Fibroblast of peridontal ligament (primary cell): ENCODE data around the gene SLCO4A1.

Experiments used
- DNase-seq: peaks from one replicate; pipeline ENCODE4 v3.0.0-alpha.2; 2010; ENCODE audit errors: extremely low read depth

Gene SLCO4A1

GRCh38 chr20:62701161-62702012 is 59.1 kb downstream of the SLCO4A1 start:
- no peak for DNase-seq

GRCh38 chr20:62702013-62702300 is 59.7 kb downstream of the SLCO4A1 start:
- no peak for DNase-seq

- DNase-seq, result peak; percentile 87
Observed at GRCh38 chr20:62702895-62703852, 60.9 kb downstream of the SLCO4A1 start.

DNA sequence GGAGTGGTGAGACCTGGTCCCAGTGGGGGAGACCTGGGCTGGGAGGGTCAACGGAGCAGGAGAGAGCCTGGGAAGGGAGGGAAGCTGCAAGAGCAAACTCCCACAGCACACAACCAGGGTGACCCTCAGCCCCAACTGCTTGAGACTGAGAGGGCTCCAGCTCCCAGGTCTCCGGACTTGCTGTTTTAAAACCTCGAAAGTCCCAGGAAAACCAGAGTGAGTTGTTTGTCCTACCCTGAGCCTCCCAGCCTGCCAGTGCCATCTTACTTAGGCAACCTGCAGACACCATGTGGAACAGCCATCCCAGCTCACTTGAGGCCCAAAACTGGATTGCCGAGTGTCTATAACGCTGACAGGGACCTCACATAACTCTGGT is 61.5 kb downstream of the SLCO4A1 start:
- no peak for DNase-seq

- peak; percentile 85 for DNase-seq
Observed at GRCh38 chr20:62704341-62704948, 62.1 kb downstream of the SLCO4A1 start.

- DNase-seq, result no peak
Observed at GRCh38 chr20:62705627-62706026, 63.3 kb downstream of the SLCO4A1 start.

DNA sequence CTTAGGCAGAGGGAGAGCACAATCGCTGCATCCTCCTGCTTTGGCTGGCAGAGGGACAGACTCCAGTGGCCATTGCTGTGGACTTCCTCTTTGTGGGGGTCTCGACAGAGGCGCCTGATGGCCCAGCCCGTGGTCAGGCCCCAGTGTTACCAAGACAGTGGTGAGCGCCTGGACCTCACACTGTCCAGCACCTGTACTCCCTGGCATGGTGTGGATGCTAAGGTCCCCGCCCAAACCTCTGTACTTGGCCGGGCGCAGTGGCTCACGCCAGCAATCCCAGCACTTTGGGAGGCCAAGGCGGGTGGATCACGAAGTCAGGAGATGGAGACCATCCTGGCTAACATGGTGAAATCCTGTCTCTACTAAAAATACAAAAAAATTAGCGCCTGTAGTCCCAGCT is 64.0 kb downstream of the SLCO4A1 start:
- no peak for DNase-seq

GRCh38 chr20:62706857-62707256 is 64.6 kb downstream of the SLCO4A1 start:
- no peak for DNase-seq

DNA sequence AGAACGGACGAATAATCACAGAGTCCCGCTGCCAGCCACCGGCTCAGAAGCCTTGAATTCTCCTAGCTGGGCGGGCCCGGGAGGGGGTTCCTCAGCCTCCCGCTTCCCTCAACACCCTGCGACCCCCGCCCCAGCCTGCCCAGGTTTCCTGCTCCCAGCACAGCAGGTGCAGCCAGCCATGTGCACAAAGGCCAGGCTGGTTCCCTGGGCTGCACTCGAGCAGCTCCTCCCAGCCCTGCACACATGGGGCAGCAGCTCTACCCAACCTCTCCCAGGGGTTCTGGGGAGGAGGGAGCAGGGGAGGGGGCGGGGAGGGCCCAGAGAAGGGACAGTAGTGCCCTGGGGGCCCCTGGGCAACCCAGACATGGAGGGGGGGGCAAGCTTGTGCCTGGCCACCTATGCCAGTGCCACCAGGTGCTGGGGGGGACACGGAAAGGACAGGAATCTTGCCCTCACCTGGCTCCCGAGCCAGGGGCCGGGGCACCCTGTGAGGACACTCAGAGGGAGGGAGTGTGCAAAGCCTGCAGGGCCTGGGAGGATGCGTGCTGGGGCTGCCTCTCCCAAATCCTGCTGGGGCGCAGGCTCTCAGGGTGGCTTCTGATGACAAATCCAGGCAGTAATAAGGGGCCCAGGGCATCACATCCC is 65.1 kb downstream of the SLCO4A1 start:
- DNase-seq, result no peak

- no peak for DNase-seq
Observed at GRCh38 chr20:62707921-62708521, 65.7 kb downstream of the SLCO4A1 start.

DNA sequence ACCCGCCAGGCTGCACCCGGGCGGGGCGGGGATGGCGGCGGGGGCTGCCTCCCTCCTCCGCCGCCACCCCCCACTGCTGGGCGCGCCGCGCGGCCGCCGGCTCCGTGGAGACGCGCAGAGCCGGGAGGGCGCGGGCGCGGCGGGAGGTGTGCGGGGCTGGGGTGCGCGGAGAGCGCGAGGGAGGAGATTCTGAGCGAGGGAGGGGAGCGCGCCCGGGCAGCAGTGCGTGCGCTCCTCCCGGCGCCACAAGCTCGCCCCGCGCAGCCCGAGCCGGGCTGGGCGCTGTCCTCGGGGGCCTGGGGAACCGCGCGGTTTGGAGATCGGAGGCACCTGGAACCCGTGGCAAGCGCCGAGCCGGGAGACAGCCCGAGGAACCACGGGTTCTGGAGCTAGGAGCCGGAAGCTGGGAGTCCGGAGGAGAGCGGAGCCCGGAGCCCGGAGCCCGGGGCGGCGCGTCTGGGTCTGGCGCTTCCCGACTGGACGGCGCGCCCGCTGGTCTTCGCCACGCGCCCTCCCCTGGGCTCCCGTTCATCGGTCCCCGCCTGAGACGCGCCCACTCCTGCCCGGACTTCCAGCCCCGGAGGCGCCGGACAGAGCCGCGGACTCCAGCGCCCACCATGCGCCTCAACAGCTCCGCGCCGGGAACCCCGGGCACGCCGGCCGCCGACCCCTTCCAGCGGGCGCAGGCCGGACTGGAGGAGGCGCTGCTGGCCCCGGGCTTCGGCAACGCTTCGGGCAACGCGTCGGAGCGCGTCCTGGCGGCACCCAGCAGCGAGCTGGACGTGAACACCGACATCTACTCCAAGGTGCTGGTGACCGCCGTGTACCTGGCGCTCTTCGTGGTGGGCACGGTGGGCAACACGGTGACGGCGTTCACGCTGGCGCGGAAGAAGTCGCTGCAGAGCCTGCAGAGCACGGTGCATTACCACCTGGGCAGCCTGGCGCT is 66.6 kb downstream of the SLCO4A1 start, which contains the start of gene NTSR1:
TSS of gene NTSR1 (plus strand) at position 246 of the 946 bp plus-strand sequence. CDS start at position 618, 372 bp downstream.
- no peak for DNase-seq

DNA sequence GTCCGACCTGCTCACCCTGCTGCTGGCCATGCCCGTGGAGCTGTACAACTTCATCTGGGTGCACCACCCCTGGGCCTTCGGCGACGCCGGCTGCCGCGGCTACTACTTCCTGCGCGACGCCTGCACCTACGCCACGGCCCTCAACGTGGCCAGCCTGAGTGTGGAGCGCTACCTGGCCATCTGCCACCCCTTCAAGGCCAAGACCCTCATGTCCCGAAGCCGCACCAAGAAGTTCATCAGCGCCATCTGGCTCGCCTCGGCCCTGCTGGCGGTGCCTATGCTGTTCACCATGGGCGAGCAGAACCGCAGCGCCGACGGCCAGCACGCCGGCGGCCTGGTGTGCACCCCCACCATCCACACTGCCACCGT is 67.2 kb downstream of the SLCO4A1 start:
- DNase-seq, result no peak

DNA sequence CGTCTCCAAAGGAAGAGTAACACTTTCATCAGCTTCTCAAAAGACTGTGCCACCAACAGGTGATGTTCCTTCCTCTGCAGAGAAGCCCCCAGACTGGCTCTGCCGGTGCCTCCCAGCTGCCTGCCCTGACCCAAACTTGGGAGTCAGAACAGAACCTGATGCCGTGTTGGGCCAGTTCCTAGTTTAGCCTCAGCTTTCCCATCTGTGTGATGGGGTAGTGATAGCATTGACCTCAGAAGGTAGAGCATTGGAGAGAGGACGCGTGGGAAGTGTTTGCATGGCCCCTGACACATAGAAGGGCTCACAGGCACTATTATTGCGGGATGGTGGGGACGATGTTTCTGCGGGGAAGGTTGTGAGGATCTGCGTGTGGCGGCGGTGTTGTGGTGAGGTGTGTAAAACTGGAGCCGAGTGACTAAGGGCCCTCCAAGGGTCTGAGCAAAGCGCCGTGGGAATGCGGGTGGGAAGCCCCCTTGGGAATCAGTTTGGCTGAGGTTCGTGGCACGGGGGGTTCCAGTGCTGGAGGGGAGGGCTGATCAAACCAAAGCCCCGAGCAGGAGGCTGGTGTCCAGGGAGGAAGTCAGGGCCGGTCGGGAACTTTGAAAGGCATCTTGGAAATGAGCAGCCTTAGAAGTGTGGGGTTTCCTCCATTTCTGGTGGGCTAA is 68.0 kb downstream of the SLCO4A1 start:
- DNase-seq, result no peak

GRCh38 chr20:62710886-62711702 is 68.8 kb downstream of the SLCO4A1 start:
- no peak for DNase-seq

GRCh38 chr20:62711703-62712101 is 69.4 kb downstream of the SLCO4A1 start:
- no peak for DNase-seq

GRCh38 chr20:62712606-62713005 is 70.3 kb downstream of the SLCO4A1 start:
- DNase-seq, result no peak

DNA sequence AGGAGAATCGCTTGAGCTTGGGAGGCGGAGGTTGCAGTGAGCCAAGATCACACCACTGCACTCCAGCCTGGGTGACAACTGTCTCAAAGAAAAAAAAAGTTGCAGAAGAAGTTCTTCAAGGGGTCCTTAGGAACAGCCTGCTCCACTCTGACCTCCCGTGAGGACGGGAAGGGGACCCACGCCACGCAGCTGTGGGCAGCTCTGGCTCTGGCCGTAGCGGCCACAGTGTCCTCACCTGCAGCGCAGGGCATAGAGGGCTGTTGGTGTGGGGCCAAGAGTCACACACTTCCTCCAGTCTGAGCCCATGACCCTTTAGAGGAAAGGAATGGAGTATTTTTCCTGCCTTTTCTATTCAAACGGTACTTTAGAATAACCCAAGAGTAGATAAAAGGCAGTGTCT is 71.7 kb downstream of the SLCO4A1 start:
- DNase-seq, result no peak

DNA sequence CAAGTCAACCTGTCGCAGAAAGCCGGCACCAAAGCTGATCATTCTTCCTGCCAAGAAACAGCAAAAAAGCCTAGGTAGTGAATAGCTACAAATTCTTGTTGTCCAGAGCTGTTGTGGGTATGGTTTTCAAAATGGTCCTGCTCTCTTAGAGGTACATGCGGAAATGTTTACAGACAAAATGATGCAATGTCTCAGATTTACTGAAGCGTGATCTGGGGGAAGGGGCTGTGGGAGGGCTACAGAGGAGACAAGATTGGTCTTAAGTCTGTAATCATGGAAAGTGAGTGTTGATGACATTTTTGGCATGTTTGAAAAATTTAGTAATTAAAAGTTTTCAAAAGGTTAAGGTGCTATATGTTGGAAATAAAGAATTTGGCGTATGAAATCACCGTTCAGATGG is 72.5 kb downstream of the SLCO4A1 start:
- DNase-seq, result no peak

DNA sequence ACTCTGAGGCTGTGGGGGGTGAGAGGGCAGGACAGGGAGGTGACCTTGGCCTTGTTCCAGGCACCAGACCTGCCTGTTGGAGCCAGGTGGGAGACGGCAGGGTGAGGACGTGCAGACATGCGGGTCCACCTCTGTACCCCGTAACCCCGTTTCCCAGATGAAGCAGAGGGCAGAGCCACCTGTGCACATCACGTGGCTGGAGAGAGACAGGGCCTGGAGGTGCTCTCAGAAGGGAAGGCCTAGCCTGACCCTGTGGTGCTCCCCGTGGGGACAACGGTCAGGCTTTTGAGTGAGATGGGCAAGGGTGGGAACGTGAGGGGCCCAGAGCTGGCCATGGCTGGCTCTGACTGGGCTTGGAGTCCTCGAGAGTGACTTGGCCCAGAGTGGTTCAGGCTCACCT is 72.9 kb downstream of the SLCO4A1 start:
- DNase-seq, result no peak
